ENCODE results near the gene PPP1R1C.

DNA sequence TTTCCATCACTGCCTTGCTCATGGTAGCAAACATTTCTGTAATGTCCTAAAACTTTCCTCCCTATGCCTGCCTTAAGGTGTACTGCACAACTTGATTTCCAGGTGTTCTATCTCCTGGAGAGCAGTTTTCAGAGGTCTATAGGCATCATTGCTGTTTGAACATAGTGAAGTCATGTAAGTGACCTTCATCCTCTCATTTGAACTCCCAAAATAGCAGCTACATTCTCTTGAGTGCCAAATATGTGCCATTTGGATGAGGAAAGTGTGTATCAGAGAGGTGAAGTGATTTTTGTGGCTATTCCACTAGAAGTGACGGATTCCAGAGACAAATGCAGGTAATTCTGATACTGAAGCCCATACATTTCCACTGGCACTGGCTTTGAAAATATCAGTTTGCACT, 3.4 kb downstream of the PPP1R1C start:
- TF ChIP-seq, protein P1, sequence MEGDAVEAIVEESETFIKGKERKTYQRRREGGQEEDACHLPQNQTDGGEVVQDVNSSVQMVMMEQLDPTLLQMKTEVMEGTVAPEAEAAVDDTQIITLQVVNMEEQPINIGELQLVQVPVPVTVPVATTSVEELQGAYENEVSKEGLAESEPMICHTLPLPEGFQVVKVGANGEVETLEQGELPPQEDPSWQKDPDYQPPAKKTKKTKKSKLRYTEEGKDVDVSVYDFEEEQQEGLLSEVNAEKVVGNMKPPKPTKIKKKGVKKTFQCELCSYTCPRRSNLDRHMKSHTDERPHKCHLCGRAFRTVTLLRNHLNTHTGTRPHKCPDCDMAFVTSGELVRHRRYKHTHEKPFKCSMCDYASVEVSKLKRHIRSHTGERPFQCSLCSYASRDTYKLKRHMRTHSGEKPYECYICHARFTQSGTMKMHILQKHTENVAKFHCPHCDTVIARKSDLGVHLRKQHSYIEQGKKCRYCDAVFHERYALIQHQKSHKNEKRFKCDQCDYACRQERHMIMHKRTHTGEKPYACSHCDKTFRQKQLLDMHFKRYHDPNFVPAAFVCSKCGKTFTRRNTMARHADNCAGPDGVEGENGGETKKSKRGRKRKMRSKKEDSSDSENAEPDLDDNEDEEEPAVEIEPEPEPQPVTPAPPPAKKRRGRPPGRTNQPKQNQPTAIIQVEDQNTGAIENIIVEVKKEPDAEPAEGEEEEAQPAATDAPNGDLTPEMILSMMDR (IDR thresholded peaks at IDR 0.05): no peak
- no peak for TF ChIP-seq POLR2AphosphoS5 (IDR thresholded peaks at IDR 0.05)

Measured in prostate gland (tissue), 2 donors.